Measurements from ENCODE around the gene SYT12.

Gene SYT12

DNA sequence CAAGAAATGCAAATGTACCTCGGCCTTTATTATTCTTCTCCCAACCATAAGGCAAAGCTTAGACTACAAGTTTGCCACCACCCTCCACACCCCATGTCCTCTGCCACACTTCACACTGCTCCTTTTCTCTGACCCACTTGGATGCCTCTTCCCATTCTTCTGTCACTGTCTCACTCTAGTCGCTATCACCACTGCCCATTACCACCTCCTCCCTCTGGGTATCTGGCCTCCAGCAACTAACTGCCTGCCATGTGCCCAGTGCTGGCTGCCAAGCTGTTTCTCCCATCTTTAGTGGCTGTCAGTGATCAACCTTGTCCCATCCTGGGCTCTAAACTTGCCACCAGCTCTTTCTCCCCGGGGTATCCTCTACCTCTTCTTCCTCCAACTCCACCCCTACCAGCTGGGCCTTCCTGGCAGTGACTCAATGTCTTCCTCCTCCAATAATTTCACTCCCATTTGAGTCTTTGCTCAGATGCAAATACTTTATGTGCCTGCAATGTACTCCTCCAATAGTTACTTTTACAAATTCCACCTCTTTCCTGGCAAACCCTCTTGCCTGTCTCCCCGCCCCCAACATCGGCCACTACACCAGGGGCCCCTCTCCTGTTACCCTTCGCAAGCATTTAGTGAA is 76.0 kb downstream of the SYT12 start:
- DNase-seq (ENCODE audit: low read depth in 2 of 2, low spot score in 1 of 2) = no peak

GRCh38 chr11:67099831-67100324 is 76.9 kb downstream of the SYT12 start:
- no peak for DNase-seq (ENCODE audit: low read depth in 2 of 2, low spot score in 1 of 2)

Measured in stimulated activated CD8-positive, alpha-beta memory T cell treated with anti-CD3 and anti-CD28 coated beads, Interleukin-4, amount 100 ng/mL, for 1 hour (primary cell).